Right ventricle myocardium superior (tissue), 1 donor: ENCODE results near the gene CADPS. TPM values are rescaled to one million over a fixed set of nuclear protein-coding genes. Genes with fewer than 3 reads are reported as not detected.
A peak's percentile ranks its signal among the peaks of the same experiment; 100 is the strongest.

Experiments
- ATAC-seq: fragments of 200-7000 bp; cut with Tn5 transposase; one replicate; pipeline ENCODE4 v1.9.1; 2020; ENCODE audit warnings: mild to moderate bottlenecking; ENCODE audit not compliant: poor library complexity
- DNase-seq: peaks from one replicate; pipeline ENCODE4 v3.0.0-alpha.2; 2020
- intact Hi-C: fragments of 100-400 bp; cut with DNase I; formaldehyde crosslinking; loops from one replicate; pipeline ENCODE4 v1.11.2; 2022
- total RNA-seq: library from RNA; stranded (reverse); fragmentation: NEBNext Ultra II Directional; extraction: Animal tissue kit (Norgen Biotek cat#: 25700); gene quantifications from one replicate; pipeline ENCODE4 v1.2.1, GENCODE V29; 2021
- donor health status: DM: no; HTN: yes; CAD: no; lungs with severe emphysema.

The CADPS gene
- total RNA-seq, 1 donor from 2014 or later, result 11.3 TPM

DNA sequence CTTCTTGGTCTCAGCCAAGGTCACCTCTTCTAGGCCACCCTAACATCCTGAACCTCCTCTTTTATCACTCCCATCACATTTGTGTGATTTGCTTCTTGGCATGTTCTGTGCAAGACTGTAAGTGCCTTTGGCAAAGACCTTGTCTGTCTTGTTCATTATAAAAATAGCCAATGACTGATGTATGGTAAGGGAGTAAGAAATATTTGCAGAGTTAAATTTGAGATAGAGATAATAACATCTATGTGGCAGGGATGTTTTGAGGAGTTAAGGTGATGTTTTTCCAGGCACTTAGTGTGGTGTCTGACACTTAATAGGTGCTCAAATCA, 202.3 kb downstream of the CADPS start:
- DNase-seq, result no peak
- peak; percentile 25 for ATAC-seq
- intact Hi-C loops, result no loop called here

- no peak for DNase-seq
- intact Hi-C loops, result no loop called here
- no peak for ATAC-seq
These were observed 202.8 kb downstream of the CADPS start for GRCh38 chr3:62672270-62672987.

GRCh38 chr3:62670351-62670750, 204.9 kb downstream of the CADPS start:
- no peak for ATAC-seq
- no peak for DNase-seq
- intact Hi-C loops, result no loop called here

DNA sequence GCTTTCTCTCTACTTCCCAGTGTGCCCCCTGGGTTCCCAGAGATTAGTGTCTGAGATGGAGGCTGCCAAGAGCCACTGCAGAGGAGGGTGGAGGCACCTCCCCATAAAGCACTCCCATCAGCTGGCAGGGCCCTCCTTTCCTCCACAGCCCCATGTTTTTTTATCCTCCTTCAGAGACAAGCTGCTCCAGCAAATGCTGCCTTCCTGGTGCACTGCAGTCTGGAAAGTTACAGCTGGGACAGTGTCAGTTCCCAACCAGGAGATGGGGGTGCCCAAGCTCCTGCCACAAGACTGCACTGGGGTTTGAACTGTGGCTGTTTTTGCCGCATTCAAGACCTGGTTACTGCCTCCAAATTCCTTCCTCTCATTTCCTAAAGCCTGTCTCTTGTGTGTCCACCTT, 206.1 kb downstream of the CADPS start:
- ATAC-seq, result no peak
- intact Hi-C loops, result loop anchor here (5.0 to 10.0 kb wide), 3 partner anchors 256 to 556 kb away; no protein-coding TSS in a partner anchor
- DNase-seq, result no peak

- intact Hi-C loops, result loop anchor here (5.0 to 10.0 kb wide), 3 partner anchors 257 to 557 kb away; no protein-coding TSS in a partner anchor
- ATAC-seq (no peak), DNase-seq (no peak)
These were observed 207.5 kb downstream of the CADPS start for GRCh38 chr3:62667714-62668113.

- DNase-seq, result peak; percentile 74
- ATAC-seq, result peak; percentile 92
- intact Hi-C loops, result loop anchor here (5.0 to 10.0 kb wide), 3 partner anchors 259 to 559 kb away; no protein-coding TSS in a partner anchor
These were observed 209.4 kb downstream of the CADPS start for GRCh38 chr3:62665627-62666437.

DNA sequence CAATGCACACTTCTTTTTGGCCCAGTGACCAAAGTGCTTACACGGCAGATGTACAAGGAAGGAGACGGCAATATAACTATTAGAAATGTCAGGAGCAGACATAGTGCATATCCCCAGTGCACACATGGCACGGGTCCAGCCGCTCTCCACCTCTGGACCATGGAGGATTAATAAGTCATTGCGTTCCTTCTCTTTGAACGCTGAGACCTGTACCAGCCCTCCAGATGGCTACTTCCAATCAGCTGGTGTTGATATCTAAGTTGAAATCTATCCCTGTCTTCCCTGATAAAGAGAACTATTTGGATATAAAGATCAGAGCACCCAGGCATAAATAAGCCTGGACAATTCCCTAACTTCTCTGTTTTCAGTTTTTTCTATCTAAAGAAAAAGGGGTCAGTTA, 212.5 kb downstream of the CADPS start:
- DNase-seq, result no peak
- intact Hi-C loops, result loop anchor here (10.0 kb wide), 2 partner anchors 262 to 562 kb away; no protein-coding TSS in a partner anchor
- no peak for ATAC-seq

DNA sequence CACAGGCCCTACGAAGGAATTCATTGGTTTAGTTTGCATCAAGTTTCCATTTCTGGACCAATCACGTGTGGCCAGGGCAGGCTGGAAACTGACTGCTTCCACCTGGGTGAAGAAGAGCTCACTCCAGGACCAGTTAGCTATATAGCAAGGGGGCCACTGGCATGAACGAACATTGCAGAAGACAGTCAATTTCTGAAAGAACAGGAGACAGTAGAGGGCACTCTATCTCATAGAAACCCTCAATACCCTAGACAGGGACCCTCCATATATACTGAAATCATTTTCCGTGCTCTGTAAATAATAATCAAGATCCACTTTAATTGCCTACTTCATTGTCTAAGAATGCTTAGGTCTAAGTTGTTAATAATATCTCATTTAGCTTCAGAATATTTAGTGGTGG, 215.6 kb downstream of the CADPS start:
- DNase-seq, result no peak
- intact Hi-C loops, result loop anchor here (10.0 kb wide), 2 partner anchors 265 to 565 kb away; no protein-coding TSS in a partner anchor
- no peak for ATAC-seq

GRCh38 chr3:62655691-62656063, 219.5 kb downstream of the CADPS start:
- intact Hi-C loops, result no loop called here
- no peak for DNase-seq
- peak; percentile 45 for ATAC-seq

GRCh38 chr3:62655056-62655690, 220.0 kb downstream of the CADPS start:
- ATAC-seq (peak; percentile 18), DNase-seq (no peak)
- intact Hi-C loops, result no loop called here

DNA sequence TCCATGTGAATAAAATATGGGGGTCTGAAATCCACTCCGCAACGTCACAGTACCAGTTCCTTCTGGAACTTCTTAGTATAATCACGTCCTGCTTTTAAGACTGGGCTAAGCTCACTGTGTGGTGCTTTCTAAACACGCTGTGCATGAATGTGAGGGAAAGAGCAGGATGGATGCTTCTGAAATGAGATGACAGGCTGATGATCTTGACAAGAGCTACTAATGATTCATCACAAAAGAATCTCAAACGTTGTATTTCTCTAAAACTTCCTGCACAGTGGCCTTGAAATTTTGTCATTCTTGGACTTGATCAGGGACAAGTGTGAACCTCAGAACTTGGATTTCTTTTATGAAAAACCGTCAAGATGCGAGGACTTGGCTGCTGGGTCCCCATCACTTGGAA, 221.4 kb downstream of the CADPS start:
- no peak for DNase-seq
- intact Hi-C loops, result no loop called here
- ATAC-seq, result no peak

GRCh38 chr3:62647711-62648110, 227.5 kb downstream of the CADPS start:
- DNase-seq (no peak), ATAC-seq (no peak)
- intact Hi-C loops, result no loop called here

GRCh38 chr3:62644493-62644892, 230.7 kb downstream of the CADPS start:
- DNase-seq (no peak), ATAC-seq (no peak)
- intact Hi-C loops, result no loop called here

DNA sequence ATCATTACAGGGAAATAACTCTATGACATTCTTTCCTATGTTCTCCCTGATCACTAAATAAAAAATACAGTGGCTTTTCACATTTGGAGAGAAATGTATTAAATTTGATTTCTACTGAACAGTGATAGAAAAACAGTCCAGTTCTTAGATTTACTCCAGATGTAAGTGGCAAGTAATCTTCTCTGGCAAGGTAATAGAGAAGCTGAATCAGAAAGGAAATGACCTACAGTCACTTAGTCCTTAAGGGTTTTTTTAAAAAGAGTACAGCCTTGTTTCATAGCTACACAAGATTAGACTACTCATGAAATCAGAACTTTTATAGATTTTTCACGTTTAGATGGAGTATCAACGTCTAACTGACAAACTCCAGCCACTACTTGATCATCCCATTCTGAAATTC, 236.9 kb downstream of the CADPS start:
- DNase-seq (no peak), ATAC-seq (no peak)
- intact Hi-C loops, result no loop called here

- no peak for DNase-seq
- peak; percentile 61 for ATAC-seq
- intact Hi-C loops, result no loop called here
These were observed 238.9 kb downstream of the CADPS start for GRCh38 chr3:62636235-62636826.

- no peak for ATAC-seq
- DNase-seq, result no peak
- intact Hi-C loops, result no loop called here
These were observed 242.5 kb downstream of the CADPS start for GRCh38 chr3:62632510-62633294.

GRCh38 chr3:62631488-62631887, 243.7 kb downstream of the CADPS start:
- intact Hi-C loops, result no loop called here
- DNase-seq (no peak), ATAC-seq (no peak)

DNA sequence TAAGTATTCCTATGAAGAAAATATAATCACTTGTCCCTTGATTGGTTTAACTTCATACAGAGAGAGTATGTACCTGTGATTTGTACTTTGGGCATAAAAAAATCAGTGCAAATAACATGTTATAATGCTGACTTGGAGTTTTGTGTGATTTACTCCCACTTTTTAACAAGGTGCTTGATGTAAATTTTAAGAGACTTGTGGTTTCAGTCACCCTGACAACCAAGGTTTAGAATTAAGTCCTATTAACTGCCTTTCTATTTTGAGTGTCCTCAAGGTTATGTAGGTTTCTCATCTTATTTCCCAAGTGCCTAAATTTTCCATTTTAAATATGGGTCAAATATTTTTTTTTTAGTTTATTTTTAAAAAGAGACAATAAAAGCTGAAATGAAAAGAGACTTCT, 244.6 kb downstream of the CADPS start:
- DNase-seq (no peak), ATAC-seq (no peak)
- intact Hi-C loops, result no loop called here
